ACHN (cell line): Measurements from ENCODE around the gene ATF6B.
A peak's percentile ranks its signal among the peaks of the same experiment; 100 is the strongest.
"Not testable (repeated sequence)": the region's sequence is repeated elsewhere in the genome, so short reads cannot be mapped to it uniquely, and the experiment has no call there.

Experiments
- DNase-seq: peaks from one replicate; pipeline ENCODE4 v3.0.0-alpha.2; 2015
- in situ Hi-C: cut with HindIII; loops from 2 replicates; pipeline ENCODE4 v1.10.0; 2017; ENCODE audit warnings: low sequenced_read_pairs, low pct_ligation_motif_present, low pct_unique_long_range_greater_than_20kb

ATF6B gene

GRCh38 chr6:32158052-32158451, 30.0 kb upstream of the ATF6B start:
- DNase-seq = no peak
- in situ Hi-C loops = no loop called here

DNA sequence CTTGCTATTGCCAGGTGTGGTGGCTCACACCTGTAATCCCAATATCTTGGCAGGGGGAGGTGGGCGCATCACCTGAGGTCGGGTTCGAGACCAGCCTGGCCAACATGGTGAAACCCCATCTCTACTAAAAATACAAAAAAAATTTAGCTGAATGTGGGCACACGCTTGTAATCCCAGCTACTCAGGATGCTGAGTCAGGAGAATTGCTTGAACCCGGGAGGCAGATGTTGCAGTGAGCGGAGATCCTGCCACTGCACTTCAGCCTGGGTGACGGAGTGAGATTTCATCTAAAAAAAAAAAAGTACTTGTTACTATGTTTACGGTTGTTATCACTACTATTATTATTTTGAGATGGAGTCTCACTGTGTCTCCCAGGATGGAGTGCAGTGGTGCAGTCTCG, 28.8 kb upstream of the ATF6B start:
- DNase-seq = no peak
- in situ Hi-C loops = no loop called here

- in situ Hi-C loops = no loop called here
- DNase-seq = peak; percentile 70
Observed at GRCh38 chr6:32154514-32155161, 26.6 kb upstream of the ATF6B start.

- peak; percentile 84 for DNase-seq
- in situ Hi-C loops = no loop called here
Observed at GRCh38 chr6:32153564-32154513, 25.8 kb upstream of the ATF6B start, which contains the start of gene PPT2. Gene PPT2 (plus strand): TSS chr6:32154141. CDS start chr6:32154595, 454 bp downstream.

GRCh38 chr6:32152769-32153563, 24.9 kb upstream of the ATF6B start:
- in situ Hi-C loops = no loop called here
- peak; percentile 49 for DNase-seq

DNA sequence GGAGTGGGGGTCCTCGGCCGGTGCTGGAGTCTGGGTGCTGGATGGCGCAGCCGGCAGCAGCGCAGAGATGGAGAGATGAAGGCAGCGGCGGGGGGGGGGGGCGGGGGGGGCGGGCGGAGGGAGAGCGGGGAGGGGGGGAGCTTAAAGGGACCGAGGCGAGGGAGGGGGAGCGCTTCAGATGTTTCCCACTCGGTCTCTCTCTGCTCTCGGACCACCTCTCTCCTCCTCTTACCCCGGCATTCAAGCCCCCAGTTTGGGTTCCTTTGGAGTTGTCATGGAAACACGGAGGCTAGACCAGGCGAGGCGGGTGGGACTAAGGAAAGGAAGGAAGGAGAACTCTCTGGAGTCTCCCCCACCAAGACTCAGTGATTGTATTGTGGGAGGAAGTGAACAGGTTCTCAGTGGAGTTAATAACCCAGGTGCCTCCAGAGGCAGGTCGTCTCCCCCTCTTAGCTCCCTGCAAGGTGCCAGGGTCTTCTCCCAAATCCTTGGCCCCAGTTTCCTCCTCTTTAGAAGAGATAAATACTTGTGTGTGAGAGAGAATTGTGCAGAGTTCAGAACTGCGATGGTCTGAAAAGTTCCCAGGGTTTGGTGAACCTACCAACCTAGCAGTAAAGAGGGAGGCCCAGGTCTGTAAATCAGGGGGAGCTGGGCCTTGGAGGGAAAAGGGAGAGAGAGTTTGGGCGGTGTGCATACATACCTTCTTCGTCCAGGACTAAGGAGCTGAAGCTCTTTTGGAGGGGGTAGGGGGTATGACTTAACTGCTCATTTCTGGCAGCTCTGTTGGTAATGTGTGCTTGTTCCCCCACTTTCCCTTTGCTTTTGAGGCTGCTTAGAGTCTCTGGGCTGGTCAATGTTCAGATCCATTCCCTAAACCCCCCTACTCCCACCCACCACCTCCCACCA, 24.1 kb upstream of the ATF6B start, which contains the start of gene PRRT1:
PRRT1 (minus strand) TSS at position 77 of the 906 bp plus-strand sequence. CDS start 112 bp downstream, outside the sequence.
- no peak for DNase-seq
- in situ Hi-C loops = no loop called here

GRCh38 chr6:32151181-32151862, 23.3 kb upstream of the ATF6B start:
- in situ Hi-C loops = no loop called here
- no peak for DNase-seq

- no peak for DNase-seq
- in situ Hi-C loops = no loop called here
Observed at GRCh38 chr6:32149932-32150870, 22.2 kb upstream of the ATF6B start.

DNA sequence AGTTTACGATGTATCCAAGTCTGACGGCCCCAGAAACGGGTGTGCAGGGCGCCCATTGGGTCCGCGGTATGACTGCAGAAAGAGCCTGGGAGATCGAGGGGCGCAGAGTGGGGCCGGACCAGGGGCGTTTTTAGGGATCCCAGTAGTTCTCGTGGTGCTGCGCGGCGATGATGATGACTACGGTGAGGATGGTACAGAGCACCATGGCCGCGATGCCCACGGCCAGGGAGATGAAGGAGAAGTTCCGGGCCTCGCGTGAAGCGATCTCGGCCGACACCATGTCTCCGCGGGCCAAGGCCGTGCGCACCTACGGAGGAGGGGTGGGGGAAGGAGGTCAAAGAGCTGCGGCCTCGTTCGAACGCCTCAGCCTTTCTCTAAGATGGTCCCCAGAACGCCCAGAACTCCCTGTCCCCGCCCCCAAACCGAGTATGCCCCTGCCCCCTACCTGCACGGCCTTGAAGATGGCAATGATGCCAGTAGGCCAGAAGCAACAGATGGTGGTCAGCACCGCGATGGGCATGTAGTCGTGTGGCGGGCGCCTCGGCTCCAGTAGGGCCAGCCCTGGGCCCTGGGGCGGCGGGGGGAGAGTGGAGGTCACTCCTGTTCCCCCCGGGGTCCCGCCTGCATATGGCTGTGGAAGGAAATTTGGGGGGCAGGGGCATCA, 21.2 kb upstream of the ATF6B start:
- DNase-seq = no peak
- in situ Hi-C loops = no loop called here

- in situ Hi-C loops = no loop called here
- DNase-seq = no peak
Observed at GRCh38 chr6:32148289-32149091, 20.4 kb upstream of the ATF6B start.

DNA sequence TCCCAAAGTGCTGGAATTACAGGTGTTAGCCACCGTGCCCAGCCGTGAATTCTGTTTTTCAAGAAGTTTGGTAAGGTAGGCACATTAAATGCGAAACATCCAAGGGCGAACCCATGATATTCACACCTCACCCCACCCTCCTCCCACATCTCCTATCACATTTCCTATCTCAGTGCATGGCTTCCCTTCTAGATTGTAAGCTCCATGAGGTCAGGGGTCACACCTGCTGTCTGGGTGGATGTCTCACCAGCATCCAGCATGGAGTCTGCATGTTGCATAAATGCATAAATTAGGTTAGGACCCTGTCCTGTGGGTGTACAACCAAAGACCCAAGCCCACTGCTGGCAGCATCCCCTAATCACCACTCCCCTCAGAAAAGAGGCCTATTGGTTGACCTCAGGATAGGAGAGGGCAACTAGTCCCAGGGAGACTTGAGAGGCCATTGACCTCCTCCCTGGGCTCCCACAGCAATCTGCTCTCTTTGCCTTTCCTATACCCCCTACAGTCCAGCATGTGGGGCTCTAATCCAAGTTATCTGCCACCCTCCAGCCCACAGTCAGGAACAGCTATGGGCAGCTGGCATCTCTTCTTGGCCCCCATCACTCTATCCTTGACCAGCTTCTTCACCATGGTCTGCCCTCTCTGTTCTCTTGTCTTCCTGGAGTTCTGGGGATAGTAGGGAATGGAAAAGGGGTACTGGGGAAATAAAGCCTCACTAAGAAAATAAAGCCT, 19.5 kb upstream of the ATF6B start:
- DNase-seq = no peak

GRCh38 chr6:32146687-32147086, 18.6 kb upstream of the ATF6B start:
- DNase-seq = no peak
- in situ Hi-C loops = no loop called here

More for the DNA sequence above, 19.5 kb upstream of the ATF6B start:
- in situ Hi-C loops = no loop called here

DNA sequence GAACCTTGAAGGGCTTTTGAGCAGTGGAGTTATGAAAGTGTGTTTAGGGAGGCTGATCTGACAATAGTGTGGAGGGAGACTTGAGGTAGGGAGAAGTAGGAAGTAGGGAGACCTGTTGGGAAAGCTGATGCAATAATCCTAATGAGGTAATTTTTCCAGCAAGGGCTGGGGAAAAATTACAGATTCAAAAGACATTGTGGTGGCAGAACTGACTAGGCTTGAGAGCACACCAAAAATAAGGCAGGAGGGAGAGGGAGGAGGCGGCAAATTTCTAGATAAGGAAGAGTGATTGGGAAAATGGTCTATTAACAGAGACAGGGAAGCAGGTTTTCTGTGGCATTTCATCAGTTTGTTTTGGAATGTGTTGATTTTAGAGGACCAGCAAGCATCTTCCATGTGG, 18.2 kb upstream of the ATF6B start:
- no peak for DNase-seq
- in situ Hi-C loops = no loop called here

DNA sequence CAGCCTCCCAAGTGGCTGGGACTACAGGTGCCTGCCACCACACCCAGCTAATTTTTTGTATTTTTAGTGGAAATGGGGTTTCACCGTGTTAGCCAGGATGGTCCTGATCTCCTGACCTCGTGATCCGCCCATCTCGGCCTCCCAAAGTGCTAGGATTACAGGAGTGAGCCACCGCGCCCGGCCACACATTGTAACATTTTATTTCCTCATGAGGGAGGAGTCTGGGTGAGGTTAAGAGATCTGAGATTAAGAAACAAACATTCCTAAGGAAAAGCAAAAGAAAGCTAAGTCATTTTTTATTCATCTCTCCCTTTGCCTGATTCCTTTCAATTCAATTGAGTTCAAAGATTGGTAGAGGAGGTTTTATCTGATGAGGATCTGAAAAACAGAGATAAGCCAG, 16.2 kb upstream of the ATF6B start:
- in situ Hi-C loops, DNase-seq: not testable (repeated sequence)
